ENCODE measurements around the gene IGF2BP3.
A peak's percentile ranks its signal among the peaks of the same experiment; 100 is the strongest.
"Not testable (repeated sequence)": the region's sequence is repeated elsewhere in the genome, so short reads cannot be mapped to it uniquely, and the experiment has no call there.

The IGF2BP3 gene

GRCh38 chr7:23470330-23471105 is at the start of gene IGF2BP3:
IGF2BP3 (minus strand) TSS chr7:23470491; CDS start chr7:23470110, 381 bp downstream.
- Mint-ChIP-seq H3K4me1 (peaks cover 60% of the 10 kb centered on the region), H3K9me3 (no peaks in the 10 kb centered on the region), H3K27me3 (peaks cover 92% of the 10 kb centered on the region), H3K27ac (no peak within 1 kb of the TSS), H3K4me3 (peak within 1 kb of the TSS; percentile 87 to 89)
- DNase-seq (peak in 1 of 2 donors; percentile 16), ATAC-seq (no peak)

DNA sequence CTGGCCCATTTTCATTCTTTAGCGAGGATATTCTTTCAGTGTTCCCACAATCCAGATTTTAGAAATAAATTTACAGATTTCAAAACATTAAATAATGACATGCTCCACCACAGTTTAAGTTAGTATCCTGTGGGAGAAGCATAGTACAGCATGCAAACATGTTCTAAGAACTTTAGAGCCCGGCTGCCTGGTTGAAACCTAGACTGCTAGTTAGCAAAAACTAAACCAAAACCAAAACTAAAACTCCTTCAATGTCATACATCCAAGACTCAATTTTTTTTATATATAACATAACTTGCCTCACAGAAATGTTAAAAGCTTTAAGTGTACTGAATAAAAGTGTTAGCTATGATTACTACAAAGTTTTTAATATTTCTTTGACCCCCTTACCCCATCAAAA is 44.5 kb upstream of the IGF2BP3 start:
- Mint-ChIP-seq H3K27ac (peak overlapping the region in 1 of 2 donors; percentile 43), H3K4me3 (peak overlapping the region in 1 of 2 donors; percentile 29), H3K9me3 (peaks cover 0 to 7% of the 10 kb centered on the region in 2 donors), H3K4me1 (peaks cover 32% of the 10 kb centered on the region), H3K27me3 (no peaks in the 10 kb centered on the region)
- no peak for DNase-seq
- peak; percentile 83 for ATAC-seq

DNA sequence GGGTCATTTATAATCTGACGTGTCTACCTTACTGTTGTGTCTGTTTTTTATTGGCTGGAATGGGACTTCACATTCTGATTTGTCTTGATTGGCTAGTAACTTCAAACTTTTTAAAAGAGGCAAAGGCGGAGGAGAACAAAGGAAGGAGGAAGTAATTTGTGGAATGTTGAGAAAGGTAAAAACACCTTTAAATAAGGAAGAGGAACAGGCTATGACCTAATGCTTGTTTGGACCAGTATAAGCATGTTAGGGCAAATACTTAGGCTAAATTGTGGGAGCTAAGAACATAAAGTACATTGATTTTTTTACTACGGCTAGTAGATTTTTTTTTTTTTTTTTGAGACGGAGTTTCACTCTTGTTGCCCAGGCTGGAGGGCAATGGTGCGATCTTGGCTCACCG is 43.5 kb upstream of the IGF2BP3 start:
- H3K27ac Mint-ChIP-seq = peak overlapping the region in 1 of 2 donors; percentile 92

GRCh38 chr7:23494009-23494408 is 23.7 kb upstream of the IGF2BP3 start:
- Mint-ChIP-seq H3K9me3 (no peaks in the 10 kb centered on the region), H3K4me1 (no peaks in the 10 kb centered on the region), H3K27ac (no peak overlapping the region), H3K4me3 (no peak overlapping the region), H3K27me3 (no peaks in the 10 kb centered on the region)
- DNase-seq (no peak), ATAC-seq (no peak)

More for the DNA sequence above, 43.5 kb upstream of the IGF2BP3 start:
- not testable (repeated sequence) for H3K4me3 Mint-ChIP-seq, H3K27me3 Mint-ChIP-seq, ATAC-seq, DNase-seq, H3K9me3 Mint-ChIP-seq
- H3K4me1 Mint-ChIP-seq = peaks cover 32% of the 10 kb centered on the region

- DNase-seq (no peak), ATAC-seq (no peak)
- no peaks in the 10 kb centered on the region for H3K4me1 Mint-ChIP-seq
- peak overlapping the region; percentile 88 to 94 for H3K4me3 Mint-ChIP-seq
- no peaks in the 10 kb centered on the region for H3K27me3 Mint-ChIP-seq
- H3K9me3 Mint-ChIP-seq = no peaks in the 10 kb centered on the region
- no peak overlapping the region for H3K27ac Mint-ChIP-seq
These were observed 21.2 kb upstream of the IGF2BP3 start for GRCh38 chr7:23491502-23491901.

DNA sequence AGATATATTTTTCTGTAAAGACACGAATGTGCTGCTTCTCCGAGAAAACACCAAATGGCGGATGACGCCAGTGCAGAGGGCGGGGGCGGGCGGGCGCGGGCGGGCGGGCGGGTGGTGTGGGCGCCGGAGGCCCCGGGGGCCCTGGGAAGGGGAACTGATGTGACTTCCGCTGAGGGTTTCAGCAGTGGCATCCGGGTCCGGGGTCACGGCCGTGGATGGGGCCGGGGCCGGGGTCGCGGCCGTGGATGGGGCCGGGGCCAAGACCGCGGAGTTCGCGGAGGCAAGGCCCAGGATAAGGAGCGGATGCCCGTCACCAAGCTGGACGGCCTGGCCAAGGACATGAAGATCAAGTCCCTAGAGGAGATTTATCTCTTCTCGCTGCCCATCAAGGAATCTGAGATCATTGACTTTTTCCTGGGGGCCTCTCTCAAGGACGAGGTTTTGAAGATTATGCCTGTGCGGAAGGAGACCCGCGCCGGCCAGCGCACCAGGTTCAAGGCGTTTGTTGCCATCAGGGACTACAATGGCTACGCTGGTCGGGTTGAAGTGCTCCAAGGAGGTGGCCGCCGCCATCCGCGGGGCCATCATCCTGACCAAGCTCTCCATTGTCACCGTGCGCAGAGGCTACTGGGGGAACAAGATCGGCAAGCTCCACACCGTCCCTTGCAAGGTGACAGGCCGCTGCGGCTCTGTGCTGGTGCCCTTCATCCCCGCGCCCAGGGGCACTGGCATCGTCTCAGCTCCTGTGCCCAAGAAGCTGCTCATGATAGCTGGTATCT is 20.3 kb upstream of the IGF2BP3 start:
- Mint-ChIP-seq H3K4me3 (peak overlapping the region; percentile 88 to 94), H3K9me3 (no peaks in the 10 kb centered on the region), H3K27me3 (no peaks in the 10 kb centered on the region), H3K27ac (peak overlapping the region; percentile 93 to 95), H3K4me1 (no peaks in the 10 kb centered on the region)
- ATAC-seq = peak; percentile 96
- peak; percentile 52 to 65 for DNase-seq

DNA sequence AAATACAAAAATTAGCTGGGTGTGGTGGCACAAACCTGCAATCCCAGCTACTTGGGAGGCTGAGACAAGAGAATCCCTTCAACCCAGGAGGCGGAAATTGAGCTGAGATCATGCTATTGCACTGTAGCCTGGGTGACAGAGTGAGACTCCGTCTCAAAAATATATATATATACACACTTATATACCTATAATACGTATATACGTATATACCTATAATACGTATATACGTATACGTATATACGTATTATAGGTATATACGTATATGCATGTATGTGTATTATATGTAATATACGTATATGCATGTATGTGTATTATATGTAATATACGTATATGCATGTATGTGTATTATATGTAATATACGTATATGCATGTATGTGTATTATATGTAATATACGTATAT is 18.4 kb upstream of the IGF2BP3 start:
- H3K4me1 Mint-ChIP-seq, H3K4me3 Mint-ChIP-seq, H3K9me3 Mint-ChIP-seq, H3K27ac Mint-ChIP-seq, DNase-seq, H3K27me3 Mint-ChIP-seq, ATAC-seq: not testable (repeated sequence)

GRCh38 chr7:23487670-23488069 is 17.4 kb upstream of the IGF2BP3 start:
- no peak for DNase-seq
- H3K4me1 Mint-ChIP-seq = no peaks in the 10 kb centered on the region
- no peak overlapping the region for H3K4me3 Mint-ChIP-seq
- H3K27ac Mint-ChIP-seq = peak overlapping the region in 1 of 2 donors; percentile 52
- ATAC-seq = no peak
- no peaks in the 10 kb centered on the region for H3K9me3 Mint-ChIP-seq
- H3K27me3 Mint-ChIP-seq = no peaks in the 10 kb centered on the region

GRCh38 chr7:23486002-23486773 is 15.9 kb upstream of the IGF2BP3 start:
- Mint-ChIP-seq H3K4me1 (no peaks in the 10 kb centered on the region), H3K27me3 (peaks cover 14% of the 10 kb centered on the region), H3K4me3 (no peak overlapping the region), H3K9me3 (no peaks in the 10 kb centered on the region), H3K27ac (no peak overlapping the region)
- DNase-seq (no peak), ATAC-seq (no peak)

DNA sequence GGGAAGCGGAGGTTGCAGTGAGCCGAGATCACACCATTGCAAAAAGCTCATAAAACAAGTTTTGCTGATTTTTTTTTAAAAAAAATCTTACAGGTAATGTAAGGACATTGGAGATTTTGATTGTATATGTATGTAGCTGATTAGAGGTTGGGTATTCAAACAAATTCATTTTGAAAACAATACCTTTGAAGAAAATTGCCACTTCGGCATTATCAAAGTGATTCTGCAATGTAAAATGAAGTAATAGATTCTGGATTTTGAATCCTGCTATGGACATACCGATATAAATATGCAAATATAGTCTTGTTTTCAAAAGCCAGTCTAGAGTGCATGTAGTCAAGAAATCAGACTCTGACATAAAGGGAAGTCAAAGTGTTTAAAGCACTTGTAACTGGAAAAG is 12.4 kb upstream of the IGF2BP3 start:
- ATAC-seq (no peak), DNase-seq (no peak)
- no peaks in the 10 kb centered on the region for H3K4me1 Mint-ChIP-seq
- no peak overlapping the region for H3K27ac Mint-ChIP-seq
- H3K9me3 Mint-ChIP-seq = no peaks in the 10 kb centered on the region
- H3K27me3 Mint-ChIP-seq = peaks cover 39% of the 10 kb centered on the region
- no peak overlapping the region for H3K4me3 Mint-ChIP-seq

- H3K4me1 Mint-ChIP-seq = peaks cover 15% of the 10 kb centered on the region
- ATAC-seq (no peak), DNase-seq (no peak)
- H3K4me3 Mint-ChIP-seq = no peak overlapping the region
- H3K9me3 Mint-ChIP-seq = no peaks in the 10 kb centered on the region
- H3K27ac Mint-ChIP-seq = no peak overlapping the region
- H3K27me3 Mint-ChIP-seq = peaks cover 72% of the 10 kb centered on the region
These were observed 7.9 kb upstream of the IGF2BP3 start for GRCh38 chr7:23477962-23478866.

DNA sequence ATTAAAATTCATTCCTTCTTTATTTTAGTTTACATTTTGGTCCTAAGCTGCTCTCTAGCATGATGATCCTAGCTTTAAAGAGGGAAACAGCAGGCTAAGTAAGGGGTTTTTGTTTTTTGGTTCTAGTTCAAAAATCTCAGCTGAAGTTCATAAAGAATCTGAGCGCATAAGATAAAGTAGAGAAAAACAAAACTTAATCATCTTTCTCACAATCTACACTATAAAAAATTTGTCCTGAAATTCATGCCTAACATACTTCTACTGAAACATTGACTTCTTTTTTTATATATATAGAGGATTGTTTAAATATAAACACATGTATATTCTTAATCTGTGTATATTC is 6.8 kb upstream of the IGF2BP3 start:
- no peak overlapping the region for H3K4me3 Mint-ChIP-seq
- DNase-seq = no peak
- H3K9me3 Mint-ChIP-seq = no peaks in the 10 kb centered on the region
- no peak for ATAC-seq
- H3K27me3 Mint-ChIP-seq = peaks cover 78% of the 10 kb centered on the region
- H3K4me1 Mint-ChIP-seq = peaks cover 18% of the 10 kb centered on the region
- H3K27ac Mint-ChIP-seq = no peak overlapping the region

- ATAC-seq (no peak), DNase-seq (no peak)
- Mint-ChIP-seq H3K4me3 (no peak overlapping the region), H3K4me1 (peaks cover 21% of the 10 kb centered on the region), H3K27ac (no peak overlapping the region), H3K9me3 (no peaks in the 10 kb centered on the region), H3K27me3 (peaks cover 78% of the 10 kb centered on the region)
These were observed 6.2 kb upstream of the IGF2BP3 start for GRCh38 chr7:23476286-23477156.

- H3K4me1 Mint-ChIP-seq = peaks cover 31% of the 10 kb centered on the region
- no peaks in the 10 kb centered on the region for H3K9me3 Mint-ChIP-seq
- ATAC-seq = no peak
- no peak overlapping the region for H3K27ac Mint-ChIP-seq
- DNase-seq = no peak
- H3K4me3 Mint-ChIP-seq = no peak overlapping the region
- H3K27me3 Mint-ChIP-seq = peaks cover 78% of the 10 kb centered on the region
These were observed 5.2 kb upstream of the IGF2BP3 start for GRCh38 chr7:23475576-23475839.
